ENCODE data around the gene E2F4. TPM values are rescaled to one million over a fixed set of nuclear protein-coding genes. Genes with fewer than 3 reads are reported as not detected.

Gene E2F4
- total and polyA plus RNA-seq, 2 of the 13 experiments (the other 11 are each of a cell fraction or from before 2014, with no cell fraction given): 84.8 to 91.2 TPM

GRCh38 chr16:67170168-67170948, 21.6 kb upstream of the E2F4 start, which contains the start of gene NOL3 (continued):
- no peak for TF ChIP-seq ZNF17 (CRISPR knock-in tag; IDR thresholded peaks at IDR 0.05)
- no peak for TF ChIP-seq MBNL3 (CRISPR knock-in tag; conservative IDR thresholded peaks at IDR 0.05)
- no peak; the same call in 1 of the 2 replicates for TF ChIP-seq SRY (CRISPR knock-in tag; IDR thresholded peaks at IDR 0.05)
- TF ChIP-seq TEF (CRISPR knock-in tag; IDR thresholded peaks at IDR 0.05): no peak
- peak; percentile 46; the same call in 1 of the 2 replicates for TF ChIP-seq SIX4 (CRISPR knock-in tag; IDR thresholded peaks at IDR 0.05)
- TF ChIP-seq ZNF616 (CRISPR knock-in tag; IDR thresholded peaks at IDR 0.05; ENCODE audit: low read depth): peak; percentile 59; the same call in 1 of the 2 replicates
- peak; percentile 56; the same call in 1 of the 2 replicates for TF ChIP-seq ELF3 (CRISPR knock-in tag; IDR thresholded peaks at IDR 0.05)
- TF ChIP-seq, protein P1, sequence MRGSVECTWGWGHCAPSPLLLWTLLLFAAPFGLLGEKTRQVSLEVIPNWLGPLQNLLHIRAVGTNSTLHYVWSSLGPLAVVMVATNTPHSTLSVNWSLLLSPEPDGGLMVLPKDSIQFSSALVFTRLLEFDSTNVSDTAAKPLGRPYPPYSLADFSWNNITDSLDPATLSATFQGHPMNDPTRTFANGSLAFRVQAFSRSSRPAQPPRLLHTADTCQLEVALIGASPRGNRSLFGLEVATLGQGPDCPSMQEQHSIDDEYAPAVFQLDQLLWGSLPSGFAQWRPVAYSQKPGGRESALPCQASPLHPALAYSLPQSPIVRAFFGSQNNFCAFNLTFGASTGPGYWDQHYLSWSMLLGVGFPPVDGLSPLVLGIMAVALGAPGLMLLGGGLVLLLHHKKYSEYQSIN (CRISPR knock-in tag; IDR thresholded peaks at IDR 0.05; ENCODE audit: borderline replicate concordance): no peak
- peak in 1 of 2 experiments; percentile 35; a peak in 1 of 4 replicates for TF ChIP-seq REST (IDR thresholded peaks at IDR 0.05; ENCODE audit: borderline replicate concordance in 1 of 2, low read depth in 1 of 2, low read length in 2 of 2)
- TF ChIP-seq ZMYM4 (CRISPR knock-in tag; IDR thresholded peaks at IDR 0.05): peak; percentile 44; the same call in 1 of the 2 replicates
- TF ChIP-seq MXI1 (IDR thresholded peaks at IDR 0.05; ENCODE audit: borderline replicate concordance, low read depth, low read length): peak; percentile 57; the same call in 1 of the 3 replicates
- 0 out of 2 replicates have a peak, but pooled peaks have one; percentile 16 for TF ChIP-seq ZNF740 (CRISPR knock-in tag; IDR thresholded peaks at IDR 0.05)
- 0 out of 2 replicates have a peak, but pooled peaks have one; percentile 72 for TF ChIP-seq CENPT (CRISPR knock-in tag; IDR thresholded peaks at IDR 0.05; ENCODE audit: low read depth)
- TF ChIP-seq ZKSCAN1 (IDR thresholded peaks at IDR 0.05; ENCODE audit: low read length): no peak
- TF ChIP-seq ATF2 (CRISPR knock-in tag; IDR thresholded peaks at IDR 0.05): 0 out of 2 replicates have a peak, but pooled peaks have one; percentile 2
- 0 out of 2 replicates have a peak, but pooled peaks have one; percentile 25 for TF ChIP-seq FOXK1 (CRISPR knock-in tag; IDR thresholded peaks at IDR 0.05; ENCODE audit: borderline replicate concordance, low read depth)
- 0 out of 2 replicates have a peak, but pooled peaks have one; percentile 5 for TF ChIP-seq ZNF543 (CRISPR knock-in tag; IDR thresholded peaks at IDR 0.05)
- TF ChIP-seq LBX2 (CRISPR knock-in tag; IDR thresholded peaks at IDR 0.05; ENCODE audit: borderline replicate concordance): 0 out of 2 replicates have a peak, but pooled peaks have one; percentile 33
